K562 (cell line): ENCODE measurements around the gene LUM. TPM values are rescaled to one million over a fixed set of nuclear protein-coding genes. Genes with fewer than 3 reads are reported as not detected.

Source experiments
- ATAC-seq: fragments of 200-7000 bp; cut with Tn5 transposase; 3 replicates; pipeline ENCODE4 v1.9.1; 2020; ENCODE audit warnings: moderate library complexity
- BruUV-seq: library from RNA; stranded (reverse); fragments of 400-500 nt; replicated peaks from 2 replicates; lab custom pipeline; 2021; lab: Mats Ljungman, UMichigan
- CTCF ChIA-PET: fragments of 300-600 bp; formaldehyde crosslinking; extraction: SDS; loops from one replicate; lab custom pipeline; 2021; ENCODE audit warnings: low intra/inter-chr PET ratio; lab: Yijun Ruan, JAX
- POLR2A ChIA-PET: fragments of 300-600, 350-650 bp; sonication (Branson Sonifier 250); formaldehyde crosslinking; extraction: SDS; loops from one replicate; lab custom pipeline; 2021; ENCODE audit warnings: antibody characterized with exemption, inconsistent platforms; lab: Yijun Ruan, JAX
- DNase-seq, 4 experiments: peaks; one replicate each; pipeline versions ENCODE4 v3.0.0 to v3.0.0-alpha.2; 2011 to 2018; ENCODE audit warnings: low spot score in 3 of 4, mixed read lengths in 3 of 4; ENCODE audit errors: extremely low read depth in 1 of 4
- FAIRE-seq: peaks from 2 replicates; lab custom pipeline; 2011; peaks lifted over from hg19 to GRCh38; lab: Jason Lieb, UNC
- H2AFZ ChIP-seq: 2 replicates; pipeline ENCODE4 v1.6.0; 2011; ENCODE audit warnings: low read depth, low read length, control low read depth, inconsistent platforms
- H3K27ac ChIP-seq: fragments of 200-600 bp; 3 replicates; pipeline ENCODE4 v1.8.0; 2011; ENCODE audit warnings: low read depth, mild to moderate bottlenecking, control low read depth, inconsistent platforms, low read length, moderate library complexity, mixed read lengths; ENCODE audit errors: extremely low read depth
- H3K27me3 ChIP-seq, 2 experiments: fragments of 300-600 bp in 1 of 2; 2 replicates in 1 of 2; 3 replicates in 1 of 2; pipeline versions ENCODE4 v1.6.0 to v1.8.0; 2011; ENCODE audit warnings: inconsistent platforms in 2 of 2, low read length in 2 of 2, mild to moderate bottlenecking in 1 of 2, mixed read lengths in 1 of 2, moderate library complexity in 1 of 2; ENCODE audit not compliant: control insufficient read depth in 2 of 2, insufficient read depth in 2 of 2
- H3K36me3 ChIP-seq: fragments of 300-600 bp; 3 replicates; pipeline ENCODE4 v1.8.0; 2011; ENCODE audit warnings: mild to moderate bottlenecking, low read length, inconsistent platforms; ENCODE audit not compliant: control insufficient read depth, insufficient read depth
- H3K4me1 ChIP-seq, 2 experiments: fragments of 200-600 bp in 1 of 2; replicated peaks in 1 of 2; 2 replicates in 1 of 2; 3 replicates in 1 of 2; pipeline versions ENCODE4 v1.5.1 to v1.8.0; 2011; ENCODE audit warnings: inconsistent platforms in 2 of 2, low read length in 2 of 2, mild to moderate bottlenecking in 1 of 2, mixed read lengths in 1 of 2, moderate library complexity in 1 of 2; ENCODE audit not compliant: control insufficient read depth in 2 of 2, insufficient read depth in 2 of 2
- H3K4me2 ChIP-seq: 2 replicates; pipeline ENCODE4 v1.6.1; 2011; ENCODE audit warnings: low read length, control low read depth, inconsistent platforms, mixed read lengths; ENCODE audit not compliant: insufficient read depth
- H3K4me3 ChIP-seq: fragments of 200-600 bp; sonication (generic), shearing (Covaris generic); 2 replicates; pipeline ENCODE4 v1.5.1; 2016; ENCODE audit warnings: control low read depth, inconsistent platforms
- H3K79me2 ChIP-seq: fragments of 200-600 bp; 3 replicates; pipeline ENCODE4 v1.8.0; 2011; ENCODE audit warnings: low read length, inconsistent platforms; ENCODE audit not compliant: control insufficient read depth, insufficient read depth
- H3K9ac ChIP-seq, 2 experiments: 2 replicates each; pipeline versions ENCODE4 v1.6.0 to v1.6.1; 2011; ENCODE audit warnings: low read depth in 2 of 2, low read length in 2 of 2, control low read depth in 1 of 2, inconsistent platforms in 1 of 2, mild to moderate bottlenecking in 1 of 2, mixed read lengths in 1 of 2; ENCODE audit not compliant: insufficient read depth in 1 of 2
- H3K9me1 ChIP-seq: one replicate; pipeline ENCODE4 v1.6.0; 2011; ENCODE audit warnings: inconsistent platforms, mild to moderate bottlenecking, low read length, moderate library complexity; ENCODE audit not compliant: control insufficient read depth, insufficient read depth
- H3K9me3 ChIP-seq: replicated peaks from 2 replicates; pipeline ENCODE4 v1.5.1; 2011; ENCODE audit warnings: low read depth, low read length, inconsistent platforms; ENCODE audit not compliant: control insufficient read depth, insufficient read depth
- H4K20me1 ChIP-seq: replicated peaks from 2 replicates; pipeline ENCODE4 v1.6.1; 2011; ENCODE audit warnings: low read length, inconsistent platforms, mixed read lengths; ENCODE audit not compliant: control insufficient read depth, insufficient read depth
- AFF1 ChIP-seq, 2 experiments: fragments of 450-650 bp; IDR thresholded peaks; 2 replicates each; pipeline ENCODE4 v1.6.1; 2018; ENCODE audit warnings: mild to moderate bottlenecking in 2 of 2, low read depth in 1 of 2; ENCODE audit not compliant: partially characterized antibody in 2 of 2
- ELF2 ChIP-seq: fragments of 250-450 bp; sonication (Bioruptor Pico); IDR thresholded peaks from 2 replicates; pipeline ENCODE4 v1.5.0; 2021; ENCODE audit warnings: mild to moderate bottlenecking
- EWSR1 ChIP-seq: fragments of 450-650 bp; IDR thresholded peaks from 2 replicates; pipeline ENCODE4 v1.6.1; 2018; ENCODE audit warnings: borderline replicate concordance, mild to moderate bottlenecking, low read depth, moderate library complexity; ENCODE audit not compliant: partially characterized antibody
- ZBTB9 ChIP-seq: fragments of 450-650 bp; formaldehyde crosslinking; IDR thresholded peaks from 2 replicates; pipeline ENCODE4 v1.4.0; 2020; ENCODE audit warnings: mild to moderate bottlenecking, moderate library complexity
- ZNF780A ChIP-seq: fragments of 250-450 bp; sonication (Bioruptor Pico); IDR thresholded peaks from 2 replicates; pipeline ENCODE4 v1.5.0; 2021; ENCODE audit warnings: mild to moderate bottlenecking
- WGBS: fragments of 100-300 bp; shearing (Covaris generic); methylation state at CpG from one replicate; pipeline ENCODE4 v1.1.6; 2016; ENCODE audit warnings: low coverage, mixed read lengths; ENCODE audit not compliant: insufficient coverage; ENCODE audit errors: missing lambda C conversion rate; 5-methylcytosine and 5-hydroxymethylcytosine counted together
- in situ Hi-C: fragments of 300-500 bp; cut with MboI; formaldehyde crosslinking; loops from 4 replicates; pipeline ENCODE4 v1.15.0; 2018; ENCODE audit warnings: inconsistent platforms, mixed read lengths
- intact Hi-C: fragments of 100-400 bp; cut with micrococcal nuclease; formaldehyde crosslinking; loops from 2 replicates; pipeline ENCODE4 v1.14.2; 2022
- polyA plus RNA-seq, 8 experiments: library from polyadenylated mRNA; depleted of rRNA in 4 of 8; stranded (reverse) in 5 of 8; unstranded in 3 of 8; fragments of >200 nt; fragmentation: Nextera tagmentation in 2 of 8; fragmentation: Illumina TruSeq in 1 of 8; extraction: Ambion mirVana in 2 of 8; extraction: Trizol in 1 of 8; gene quantifications; 2 replicates each; pipeline versions ENCODE4 v1.2.1 to v1.2.3, GENCODE V29; 2011 to 2014; ENCODE audit warnings: inconsistent platforms in 1 of 8, missing spikeins in 1 of 8
- total RNA-seq, 7 experiments: library from RNA; depleted of rRNA in 6 of 7; stranded (reverse); fragments of >200 nt in 6 of 7; fragmentation: Illumina TruSeq in 2 of 7; extraction: Trizol in 2 of 7; gene quantifications; 2 replicates each; pipeline versions ENCODE4 v1.2.1 to v1.2.3, GENCODE V29; 2011 to 2021; ENCODE audit warnings: low replicate concordance in 1 of 7
- TF ChIP-seq, protein P1 (sequence below), 2 experiments: fragments of 200-800 bp in 1 of 2; sonication (Bioruptor generic) in 1 of 2; sonication (generic) in 1 of 2; formaldehyde crosslinking in 1 of 2; IDR thresholded peaks in 1 of 2; conservative IDR thresholded peaks in 1 of 2; 2 replicates each; pipeline versions ENCODE4 v1.5.0 to v1.6.1; 2016 to 2020; ENCODE audit warnings: missing compliant biosample characterization in 1 of 2, missing genetic modification characterization in 1 of 2, missing genetic modification reagents in 1 of 2

LUM gene
- total and polyA plus RNA-seq, 9 of the 15 experiments (the other 6 are each of a cell fraction or from before 2014, with no cell fraction given) = 0.40 TPM; not detected in 8

DNA sequence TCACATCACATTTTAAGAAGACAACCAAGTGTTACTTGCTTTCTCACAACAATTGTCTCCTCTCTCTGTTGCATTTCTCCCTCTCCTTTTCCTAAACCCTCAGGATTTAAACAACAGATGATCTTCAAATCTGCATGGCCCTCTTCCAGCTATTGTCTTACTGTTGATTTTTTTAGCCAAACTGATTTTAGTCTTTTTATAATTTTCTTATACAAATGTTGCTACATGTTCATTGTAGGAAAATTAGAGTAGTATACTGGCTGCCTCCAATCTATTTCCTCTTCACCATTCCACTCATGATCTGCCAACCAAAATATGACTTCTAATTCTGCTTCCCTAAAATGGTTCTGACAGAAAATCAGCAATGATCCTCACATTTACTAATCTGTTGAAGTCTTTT is 52.1 kb downstream of the LUM start (continued):
- no peak for TF ChIP-seq ZNF780A (CRISPR knock-in tag)
- TF ChIP-seq ELF2 = no peak
- TF ChIP-seq AFF1 (IDR thresholded peaks at IDR 0.05; ENCODE audit: low read depth in 1 of 2, partially characterized antibody in 2 of 2) = no peak
- no peak for TF ChIP-seq ZBTB9 (CRISPR knock-in tag)

DNA sequence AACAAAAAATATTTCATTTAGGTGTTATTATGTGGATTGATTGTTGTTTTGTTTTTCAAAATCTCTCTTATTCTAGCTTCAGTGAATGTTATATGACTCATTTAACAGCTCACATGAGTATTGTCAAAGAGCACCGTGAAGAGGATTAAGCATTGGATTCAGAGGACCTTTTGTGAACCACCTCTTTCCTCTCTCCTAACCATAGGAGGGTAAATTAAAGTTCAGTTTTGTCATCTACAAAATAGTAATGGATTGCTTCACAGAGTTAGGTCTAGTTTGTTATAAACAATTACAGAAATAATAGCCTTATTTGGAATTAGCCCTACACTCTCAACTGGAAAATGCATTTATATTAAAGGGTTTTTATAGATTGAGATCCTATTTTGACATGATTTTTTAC is 52.5 kb downstream of the LUM start:
- TF ChIP-seq EWSR1 = no peak
- TF ChIP-seq, protein P1, sequence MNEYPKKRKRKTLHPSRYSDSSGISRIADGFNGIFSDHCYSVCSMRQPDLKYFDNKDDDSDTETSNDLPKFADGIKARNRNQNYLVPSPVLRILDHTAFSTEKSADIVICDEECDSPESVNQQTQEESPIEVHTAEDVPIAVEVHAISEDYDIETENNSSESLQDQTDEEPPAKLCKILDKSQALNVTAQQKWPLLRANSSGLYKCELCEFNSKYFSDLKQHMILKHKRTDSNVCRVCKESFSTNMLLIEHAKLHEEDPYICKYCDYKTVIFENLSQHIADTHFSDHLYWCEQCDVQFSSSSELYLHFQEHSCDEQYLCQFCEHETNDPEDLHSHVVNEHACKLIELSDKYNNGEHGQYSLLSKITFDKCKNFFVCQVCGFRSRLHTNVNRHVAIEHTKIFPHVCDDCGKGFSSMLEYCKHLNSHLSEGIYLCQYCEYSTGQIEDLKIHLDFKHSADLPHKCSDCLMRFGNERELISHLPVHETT (CRISPR knock-in tag; conservative IDR thresholded peaks at IDR 0.05 in 1 of 2, IDR thresholded peaks at IDR 0.05 in 1 of 2) = no peak
- Histone ChIP-seq H2AFZ (no peak overlapping the region), H3K9me1 (no peaks in the 10 kb centered on the region), H3K27me3 (no peaks in the 10 kb centered on the region), H4K20me1 (no peaks in the 10 kb centered on the region), H3K9ac (no peak overlapping the region), H3K4me2 (no peak overlapping the region), H3K36me3 (no peaks in the 10 kb centered on the region), H3K9me3 (0 out of 2 replicates have a peak, but pooled peaks cover 2% of the 10 kb centered on the region), H3K27ac (no peak overlapping the region), H3K4me3 (no peak overlapping the region), H3K4me1 (no peaks in the 10 kb centered on the region), H3K79me2 (no peaks in the 10 kb centered on the region)
- FAIRE-seq (no peak), DNase-seq (no peak), ATAC-seq (no peak)
- 0% methylated on average over 1 of the region's 1 CpG for WGBS
- intact Hi-C loops = no loop called here
- in situ Hi-C loops = no loop called here
- CTCF ChIA-PET = no interaction called here
- POLR2A ChIA-PET = no interaction called here
- no TSS peak for BruUV-seq
